GM21423 (cell line): ENCODE measurements around the gene KIF5A.

Experiments
- ATAC-seq: cut with Tn5 transposase; IDR thresholded peaks from one replicate; pipeline ENCODE4 v1.9.1; 2021; ENCODE audit warnings: mild to moderate bottlenecking, moderate library complexity; ENCODE audit not compliant: unreplicated experiment

The KIF5A gene

GRCh38 chr12:57628280-57629191 is 78.7 kb downstream of the KIF5A start:
- ATAC-seq, result no peak

GRCh38 chr12:57629897-57630471 is 80.1 kb downstream of the KIF5A start:
- ATAC-seq, result no peak

- ATAC-seq, result no peak
Measured at GRCh38 chr12:57630891-57631433, 81.1 kb downstream of the KIF5A start.

- no peak for ATAC-seq
Measured at GRCh38 chr12:57631566-57632072, 81.8 kb downstream of the KIF5A start.

GRCh38 chr12:57632073-57632957 is 82.5 kb downstream of the KIF5A start:
- ATAC-seq, result no peak

- peak; percentile 79 for ATAC-seq
Measured at GRCh38 chr12:57632958-57633840, 83.4 kb downstream of the KIF5A start, which contains the start of gene B4GALNT1. Gene B4GALNT1, minus strand, starts transcription at chr12:57633201. Its CDS starts 1,069 bp downstream, at chr12:57632132.
